NCI-H128 (cell line): ENCODE measurements around the gene NDUFV1.

Experiments used
- DNase-seq: peaks from one replicate; lab custom pipeline; 2025; ENCODE audit not compliant: unreplicated experiment; lab: John Stamatoyannopoulos, UW

NDUFV1 gene

GRCh38 chr11:67639438-67639859, 32.7 kb downstream of the NDUFV1 start, which contains the start of gene TBX10:
Gene TBX10, minus strand, starts transcription at chr11:67639763. Its CDS starts 291 bp downstream, at chr11:67639472.
- DNase-seq, result no peak

GRCh38 chr11:67640021-67640757, 33.5 kb downstream of the NDUFV1 start:
- DNase-seq, result peak; percentile 29

GRCh38 chr11:67640758-67641337, 34.1 kb downstream of the NDUFV1 start:
- DNase-seq, result no peak

GRCh38 chr11:67641338-67642172, 34.8 kb downstream of the NDUFV1 start:
- no peak for DNase-seq

GRCh38 chr11:67642173-67643120, 35.7 kb downstream of the NDUFV1 start:
- DNase-seq, result no peak

GRCh38 chr11:67644042-67644441, 37.3 kb downstream of the NDUFV1 start:
- no peak for DNase-seq

- no peak for DNase-seq
These were observed 38.0 kb downstream of the NDUFV1 start for GRCh38 chr11:67644472-67645418.

- no peak for DNase-seq
These were observed 39.1 kb downstream of the NDUFV1 start for GRCh38 chr11:67645521-67646461.

- no peak for DNase-seq
These were observed 40.0 kb downstream of the NDUFV1 start for GRCh38 chr11:67646535-67647336.

GRCh38 chr11:67647471-67647870, 40.7 kb downstream of the NDUFV1 start:
- DNase-seq, result no peak

GRCh38 chr11:67648140-67648795, 41.5 kb downstream of the NDUFV1 start:
- DNase-seq, result no peak

GRCh38 chr11:67648796-67649613, 42.3 kb downstream of the NDUFV1 start:
- no peak for DNase-seq

- no peak for DNase-seq
These were observed 43.1 kb downstream of the NDUFV1 start for GRCh38 chr11:67649634-67650510.

- DNase-seq, result no peak
These were observed 45.4 kb downstream of the NDUFV1 start for GRCh38 chr11:67651976-67652781.
